Right lobe of liver (tissue), 6 donors: Measurements from ENCODE around the gene MRPL53. TPM values are rescaled to one million over a fixed set of nuclear protein-coding genes. Genes with fewer than 3 reads are reported as not detected.
"Not testable (repeated sequence)": the region's sequence is repeated elsewhere in the genome, so short reads cannot be mapped to it uniquely, and the experiment has no call there.

Experiments used
- ATAC-seq, 4 donors: fragments of 200-7000 bp; cut with Tn5 transposase; one replicate each; pipeline ENCODE4 v1.9.1; 2020; ENCODE audit warnings: mild to moderate bottlenecking in 4 of 4, moderate library complexity in 4 of 4
- DNase-seq, 3 donors: peaks; one replicate each; pipeline ENCODE4 v3.0.0-alpha.2; 2020
- H3K27ac ChIP-seq, 3 donors: fragments of 200-600 bp; one replicate each; pipeline ENCODE4 v1.8.0; 2022
- H3K27me3 ChIP-seq, 2 donors: fragments of 200-600 bp; one replicate each; pipeline ENCODE4 v1.8.0; 2022
- H3K36me3 ChIP-seq, 4 donors: fragments of 200-600 bp; sonication (generic) in 1 of 4; one replicate each; pipeline versions ENCODE4 v1.5.1 to v1.8.0; 2017 to 2022; ENCODE audit warnings: control low read depth in 1 of 4
- H3K4me1 ChIP-seq, 4 donors: fragments of 200-600 bp; sonication (generic) in 1 of 4; one replicate each; pipeline versions ENCODE4 v1.5.1 to v1.8.0; 2017 to 2022; ENCODE audit warnings: control low read depth in 1 of 4
- H3K4me3 ChIP-seq, 3 donors: fragments of 200-600 bp; one replicate each; pipeline ENCODE4 v1.8.0; 2022
- H3K9me3 ChIP-seq, 4 donors: fragments of 200-600 bp; sonication (generic) in 1 of 4; one replicate each; pipeline versions ENCODE4 v1.5.1 to v1.8.0; 2017 to 2022; ENCODE audit warnings: control low read depth in 1 of 4
- CTCF ChIP-seq, 4 donors: fragments of 200-600 bp in 3 of 4; fragments of 450-650 bp in 1 of 4; IDR thresholded peaks; one replicate each; pipeline versions ENCODE4 v1.5.1 to v1.8.0; 2016 to 2022; ENCODE audit warnings: antibody characterized with exemption in 4 of 4, mild to moderate bottlenecking in 2 of 4
- POLR2A ChIP-seq: fragments of 450-650 bp; IDR thresholded peaks from one replicate; pipeline ENCODE4 v1.6.1; 2017; ENCODE audit warnings: antibody characterized with exemption, mild to moderate bottlenecking
- WGBS: methylation state at CpG from one replicate; pipeline ENCODE4 v1.1.6; 2018; ENCODE audit warnings: low coverage, low lambda C conversion rate; ENCODE audit not compliant: insufficient coverage; ENCODE audit errors: missing lambda C conversion rate; 5-methylcytosine and 5-hydroxymethylcytosine counted together
- intact Hi-C, 2 donors: fragments of 100-400 bp; cut with DNase I; formaldehyde crosslinking; loops; one replicate each; pipeline versions ENCODE4 v1.11.2 to v1.14.1; 2022
- total RNA-seq, 6 experiments: library from RNA; depleted of rRNA in 2 of 6; stranded (reverse); fragments of >200 nt in 2 of 6; fragmentation: NEBNext Ultra II Directional in 3 of 6; extraction: Animal tissue kit (Norgen Biotek cat#: 25700) in 3 of 6; gene quantifications; one replicate each; pipeline versions ENCODE4 v1.1.0 to v1.2.4, GENCODE V29; 2016 to 2023
- donor health status: DM: no; HTN: yes; CAD: no.
- donor health status: DM: no; HTN: no; CAD: no.
- donor health status: DM: no; HTN: no; CAD: no.
- donor health status: DM: no; HTN: yes; CAD: no.
- donor health status: DM: no; HTN: yes; CAD: no.

Gene MRPL53
- total RNA-seq, 6 experiments from 2014 or later: 10.7 to 51.9 (median 42.6) TPM

- ATAC-seq (peak; percentile 8 to 19 (median 14)), DNase-seq (no peak)
- peaks cover 0 to 16% (median 5%) of the 10 kb centered on the region in 4 donors for H3K36me3 ChIP-seq
- intact Hi-C loops: no loop called here
- TF ChIP-seq POLR2A (no peak), CTCF (IDR thresholded peaks at IDR 0.05) (no peak)
- H3K27me3 ChIP-seq: no peaks in the 10 kb centered on the region
- no peaks in the 10 kb centered on the region for H3K9me3 ChIP-seq
- peak overlapping the region; percentile 66 to 91 (median 88) for H3K27ac ChIP-seq
- 5% methylated on average over 7 of the region's 7 CpGs for WGBS
- peak overlapping the region; percentile 56 to 65 (median 57) for H3K4me3 ChIP-seq
- H3K4me1 ChIP-seq: peaks cover 0 to 29% (median 5%) of the 10 kb centered on the region in 4 donors
Measured at GRCh38 chr2:74472945-74473258, 422 bp upstream of the MRPL53 start.

DNA sequence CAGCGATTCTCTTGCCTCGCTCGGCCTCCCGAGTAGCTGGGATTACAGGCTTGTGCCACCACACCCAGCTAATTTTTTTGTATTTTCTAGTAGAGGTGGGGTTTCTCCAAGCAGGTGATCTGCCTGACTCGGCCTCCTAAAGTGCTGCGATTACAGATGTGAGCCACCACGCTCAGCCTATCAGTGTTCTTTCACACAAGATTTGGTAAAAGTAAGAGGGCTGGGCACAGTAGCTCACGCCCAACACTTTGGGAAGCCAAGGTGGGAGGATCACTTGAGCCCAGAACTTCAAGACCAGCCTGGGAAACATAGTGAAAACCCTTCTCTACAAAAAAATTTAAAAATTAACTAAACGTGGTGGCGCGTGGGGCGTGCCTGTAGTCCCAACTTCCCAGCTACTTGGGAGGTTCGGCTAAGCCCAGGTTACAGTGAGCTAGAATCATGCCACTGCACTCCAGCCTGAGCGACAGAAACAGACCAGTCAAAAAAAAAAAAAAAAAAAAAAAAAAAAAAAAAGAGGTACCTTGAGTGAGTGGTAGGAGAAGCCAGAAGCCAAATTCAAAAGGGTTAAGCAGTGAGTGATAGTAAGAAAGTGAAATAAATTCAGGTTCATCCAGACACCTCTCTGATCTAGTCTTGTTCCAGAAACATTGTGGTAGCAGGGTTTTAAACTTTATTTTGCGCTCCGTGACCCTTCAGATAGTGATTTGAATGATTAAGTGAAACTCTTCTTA, 981 bp downstream of the MRPL53 start:
- DNase-seq: no peak
- Histone ChIP-seq H3K27ac (peak overlapping the region; percentile 66 to 91 (median 88)), H3K36me3 (peaks cover 0 to 16% (median 5%) of the 10 kb centered on the region in 4 donors), H3K4me3 (peak overlapping the region; percentile 56 to 65 (median 57)), H3K9me3 (no peaks in the 10 kb centered on the region), H3K27me3 (no peaks in the 10 kb centered on the region), H3K4me1 (peaks cover 0 to 16% (median 5%) of the 10 kb centered on the region in 4 donors)
- intact Hi-C loops: no loop called here
- WGBS: 21% methylated on average over 15 of the region's 16 CpGs
- ATAC-seq: peak; percentile 26 to 41 (median 28)
- no peak for TF ChIP-seq POLR2A
- TF ChIP-seq CTCF (IDR thresholded peaks at IDR 0.05): no peak

GRCh38 chr2:74470742-74471141, 1.7 kb downstream of the MRPL53 start:
- intact Hi-C loops, ATAC-seq, H3K4me3 ChIP-seq, H3K27ac ChIP-seq, H3K27me3 ChIP-seq, H3K9me3 ChIP-seq, DNase-seq: not testable (repeated sequence)
- peaks cover 0 to 16% (median 5%) of the 10 kb centered on the region in 4 donors for H3K36me3 ChIP-seq
- 92% methylated on average over 4 of the region's 12 CpGs for WGBS
- peaks cover 0 to 21% (median 5%) of the 10 kb centered on the region in 4 donors for H3K4me1 ChIP-seq

DNA sequence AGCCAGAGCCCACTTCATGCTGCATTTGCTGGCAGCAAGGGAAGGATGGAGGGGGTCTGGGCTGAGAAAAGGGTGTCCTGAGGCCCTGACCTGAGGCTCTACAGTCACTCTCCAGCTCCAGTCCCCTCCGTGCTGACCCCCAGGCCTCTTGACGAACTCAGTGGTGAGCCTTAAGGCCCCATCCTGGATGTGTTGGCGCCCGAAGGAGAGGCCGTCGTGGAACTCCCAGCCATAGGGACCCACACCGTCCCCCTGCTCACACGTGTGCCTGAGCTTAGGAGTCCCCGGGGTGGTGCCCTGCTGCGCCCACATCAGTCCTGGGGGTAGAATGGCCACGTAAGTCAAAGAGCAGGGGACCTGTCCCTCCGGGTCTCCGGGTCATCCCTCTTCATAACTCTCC, 8.1 kb downstream of the MRPL53 start:
- 0% methylated on average over 1 of the region's 13 CpGs for WGBS
- H3K36me3 ChIP-seq: peaks cover 0 to 11% (median 0%) of the 10 kb centered on the region in 4 donors
- H3K9me3 ChIP-seq: no peaks in the 10 kb centered on the region
- DNase-seq (no peak), ATAC-seq (peak in 2 of 4 donors; percentile 0 to 2)
- H3K4me1 ChIP-seq: peaks cover 0 to 13% (median 0%) of the 10 kb centered on the region in 4 donors
- TF ChIP-seq CTCF (IDR thresholded peaks at IDR 0.05) (no peak), POLR2A (no peak)
- H3K27ac ChIP-seq: peak overlapping the region; percentile 72 to 80 (median 76)
- H3K4me3 ChIP-seq: peak overlapping the region; percentile 99
- H3K27me3 ChIP-seq: no peaks in the 10 kb centered on the region
- intact Hi-C loops: no loop called here

- TF ChIP-seq POLR2A (no peak), CTCF (IDR thresholded peaks at IDR 0.05) (no peak)
- H3K4me3 ChIP-seq: no peak overlapping the region
- peaks cover 0 to 11% (median 0%) of the 10 kb centered on the region in 4 donors for H3K36me3 ChIP-seq
- ATAC-seq (no peak), DNase-seq (no peak)
- H3K9me3 ChIP-seq: no peaks in the 10 kb centered on the region
- no peak overlapping the region for H3K27ac ChIP-seq
- no peaks in the 10 kb centered on the region for H3K27me3 ChIP-seq
- H3K4me1 ChIP-seq: peaks cover 0 to 19% (median 0%) of the 10 kb centered on the region in 4 donors
- WGBS: 93% methylated on average over 4 of the region's 4 CpGs
- intact Hi-C loops: no loop called here
Measured at GRCh38 chr2:74462786-74463105, 9.7 kb downstream of the MRPL53 start.
